ENCODE results near the gene ZSCAN10. TPM values are rescaled to one million over a fixed set of nuclear protein-coding genes. Genes with fewer than 3 reads are reported as not detected.

ZSCAN10 gene
- not detected in 2 replicates for total RNA-seq (2011; cell fraction: chromatin; rRNA removed; ENCODE audit: low replicate concordance)
- 0.17 TPM in 1 of 2 replicates, not detected in the other for total RNA-seq (2011; cell fraction: nucleolus; rRNA removed)
- total RNA-seq (2011; cell fraction: nucleoplasm; rRNA removed) = 0.37 TPM in 1 of 2 replicates, not detected in the other
- total RNA-seq (2014; rRNA removed) (not detected in 2 replicates), total RNA-seq (2014; rRNA removed; fragmentation: Illumina TruSeq; extraction: Trizol) (not detected in 2 replicates), total RNA-seq (2015; rRNA removed; fragmentation: Illumina TruSeq; extraction: Trizol) (not detected in 2 replicates), total RNA-seq (2021) (0.16 and 0.22 TPM in 2 replicates), polyA plus RNA-seq (2011; rRNA removed) (not detected in 2 replicates), polyA plus RNA-seq (2014; fragmentation: Illumina TruSeq; extraction: Trizol) (not detected in 2 replicates), polyA plus RNA-seq (2014; fragmentation: Nextera tagmentation; extraction: Ambion mirVana) (not detected), polyA plus RNA-seq (2014; rRNA removed) (not detected in 2 replicates), polyA minus RNA-seq (2011; rRNA and poly(A)+ RNA removed) (not detected in 2 replicates), Bru-seq, nascent RNA (not detected), BruChase-seq, experiment 1, labeled RNA remaining after a 2-hour chase (not detected), BruChase-seq, experiment 2, labeled RNA remaining after a 6-hour chase (percentile 16 among the genes with signal in this experiment)
- 0.03 TPM in 1 of 2 replicates, not detected in the other for polyA plus RNA-seq (2011; cell fraction: cytosol; rRNA removed)
- 0.10 TPM in 1 of 2 replicates, not detected in the other for polyA plus RNA-seq (2011; cell fraction: nucleus; rRNA removed)
- 0.14 TPM in 1 of 2 replicates, not detected in the other for polyA plus RNA-seq (2012)
- not detected in 2 replicates for polyA minus RNA-seq (2011; cell fraction: cytosol; rRNA and poly(A)+ RNA removed)
- polyA minus RNA-seq (2011; cell fraction: nucleus; rRNA and poly(A)+ RNA removed) = not detected in 2 replicates
- long read RNA-seq, experiment 1 = 0 reads
- long read RNA-seq, experiment 2 = 0 reads
- long read RNA-seq, experiment 3 = 0 reads

- intact Hi-C loops (cut with micrococcal nuclease) = no loop called here
- no peaks in the 10 kb centered on the region for H3K79me2 ChIP-seq (ENCODE audit: control insufficient read depth, insufficient read depth, low read length)
- H3K4me1 ChIP-seq (replicated peaks in 1 of 2; ENCODE audit: control insufficient read depth in 2 of 2, insufficient read depth in 2 of 2, low read length in 2 of 2) = peaks cover 19 to 29% of the 10 kb centered on the region in 2 experiments
- BruUV-seq (replicated peaks) = no TSS peak
- no peak for ATAC-seq
- H3K4me2 ChIP-seq (ENCODE audit: insufficient read depth, low read length) = peak within 1 kb of the TSS; percentile 87
- WGBS (ENCODE audit: insufficient coverage, low coverage, missing lambda C conversion rate) = 57% methylated on average over 18 of the region's 21 CpGs
- CTCF ChIA-PET (ENCODE audit: low intra/inter-chr PET ratio) = no interaction called here
- no peak for FAIRE-seq
- no peaks in the 10 kb centered on the region for H3K9me3 ChIP-seq (replicated peaks; ENCODE audit: control insufficient read depth, insufficient read depth, low read depth, low read length)
- peak within 1 kb of the TSS; percentile 60 to 78 for H3K9ac ChIP-seq (ENCODE audit: insufficient read depth in 1 of 2, low read depth in 2 of 2, low read length in 2 of 2)
- H4K20me1 ChIP-seq (replicated peaks; ENCODE audit: control insufficient read depth, insufficient read depth, low read length) = no peaks in the 10 kb centered on the region
- H2AFZ ChIP-seq (ENCODE audit: low read depth, low read length) = peak within 1 kb of the TSS; percentile 99
- H3K36me3 ChIP-seq (ENCODE audit: control insufficient read depth, insufficient read depth, low read length) = no peaks in the 10 kb centered on the region
- no peak within 1 kb of the TSS for H3K4me3 ChIP-seq
- no peak for DNase-seq (ENCODE audit: extremely low read depth in 1 of 4, low spot score in 3 of 4)
- no peaks in the 10 kb centered on the region for H3K9me1 ChIP-seq (ENCODE audit: control insufficient read depth, insufficient read depth, low read length)
- in situ Hi-C loops (cut with MboI) = no loop called here
- H3K27ac ChIP-seq (ENCODE audit: extremely low read depth, low read depth, low read length) = peak within 1 kb of the TSS; percentile 19; the same call in 1 of the 3 replicates
- POLR2A ChIA-PET = interaction anchor here (0.8 to 1.6 kb wide), 3 partner anchors 30 to 60 kb away, joined by 3 to 4 read pairs (median 3); no protein-coding TSS in a partner anchor
- H3K27me3 ChIP-seq (ENCODE audit: control insufficient read depth in 2 of 2, insufficient read depth in 2 of 2, low read length in 2 of 2) = no peaks in the 10 kb centered on the region; a peak in 1 of 5 replicates
- TF ChIP-seq, protein P1, sequence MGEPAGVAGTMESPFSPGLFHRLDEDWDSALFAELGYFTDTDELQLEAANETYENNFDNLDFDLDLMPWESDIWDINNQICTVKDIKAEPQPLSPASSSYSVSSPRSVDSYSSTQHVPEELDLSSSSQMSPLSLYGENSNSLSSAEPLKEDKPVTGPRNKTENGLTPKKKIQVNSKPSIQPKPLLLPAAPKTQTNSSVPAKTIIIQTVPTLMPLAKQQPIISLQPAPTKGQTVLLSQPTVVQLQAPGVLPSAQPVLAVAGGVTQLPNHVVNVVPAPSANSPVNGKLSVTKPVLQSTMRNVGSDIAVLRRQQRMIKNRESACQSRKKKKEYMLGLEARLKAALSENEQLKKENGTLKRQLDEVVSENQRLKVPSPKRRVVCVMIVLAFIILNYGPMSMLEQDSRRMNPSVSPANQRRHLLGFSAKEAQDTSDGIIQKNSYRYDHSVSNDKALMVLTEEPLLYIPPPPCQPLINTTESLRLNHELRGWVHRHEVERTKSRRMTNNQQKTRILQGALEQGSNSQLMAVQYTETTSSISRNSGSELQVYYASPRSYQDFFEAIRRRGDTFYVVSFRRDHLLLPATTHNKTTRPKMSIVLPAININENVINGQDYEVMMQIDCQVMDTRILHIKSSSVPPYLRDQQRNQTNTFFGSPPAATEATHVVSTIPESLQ (CRISPR knock-in tag; IDR thresholded peaks at IDR 0.05) = no peak
- TF ChIP-seq, protein P2, sequence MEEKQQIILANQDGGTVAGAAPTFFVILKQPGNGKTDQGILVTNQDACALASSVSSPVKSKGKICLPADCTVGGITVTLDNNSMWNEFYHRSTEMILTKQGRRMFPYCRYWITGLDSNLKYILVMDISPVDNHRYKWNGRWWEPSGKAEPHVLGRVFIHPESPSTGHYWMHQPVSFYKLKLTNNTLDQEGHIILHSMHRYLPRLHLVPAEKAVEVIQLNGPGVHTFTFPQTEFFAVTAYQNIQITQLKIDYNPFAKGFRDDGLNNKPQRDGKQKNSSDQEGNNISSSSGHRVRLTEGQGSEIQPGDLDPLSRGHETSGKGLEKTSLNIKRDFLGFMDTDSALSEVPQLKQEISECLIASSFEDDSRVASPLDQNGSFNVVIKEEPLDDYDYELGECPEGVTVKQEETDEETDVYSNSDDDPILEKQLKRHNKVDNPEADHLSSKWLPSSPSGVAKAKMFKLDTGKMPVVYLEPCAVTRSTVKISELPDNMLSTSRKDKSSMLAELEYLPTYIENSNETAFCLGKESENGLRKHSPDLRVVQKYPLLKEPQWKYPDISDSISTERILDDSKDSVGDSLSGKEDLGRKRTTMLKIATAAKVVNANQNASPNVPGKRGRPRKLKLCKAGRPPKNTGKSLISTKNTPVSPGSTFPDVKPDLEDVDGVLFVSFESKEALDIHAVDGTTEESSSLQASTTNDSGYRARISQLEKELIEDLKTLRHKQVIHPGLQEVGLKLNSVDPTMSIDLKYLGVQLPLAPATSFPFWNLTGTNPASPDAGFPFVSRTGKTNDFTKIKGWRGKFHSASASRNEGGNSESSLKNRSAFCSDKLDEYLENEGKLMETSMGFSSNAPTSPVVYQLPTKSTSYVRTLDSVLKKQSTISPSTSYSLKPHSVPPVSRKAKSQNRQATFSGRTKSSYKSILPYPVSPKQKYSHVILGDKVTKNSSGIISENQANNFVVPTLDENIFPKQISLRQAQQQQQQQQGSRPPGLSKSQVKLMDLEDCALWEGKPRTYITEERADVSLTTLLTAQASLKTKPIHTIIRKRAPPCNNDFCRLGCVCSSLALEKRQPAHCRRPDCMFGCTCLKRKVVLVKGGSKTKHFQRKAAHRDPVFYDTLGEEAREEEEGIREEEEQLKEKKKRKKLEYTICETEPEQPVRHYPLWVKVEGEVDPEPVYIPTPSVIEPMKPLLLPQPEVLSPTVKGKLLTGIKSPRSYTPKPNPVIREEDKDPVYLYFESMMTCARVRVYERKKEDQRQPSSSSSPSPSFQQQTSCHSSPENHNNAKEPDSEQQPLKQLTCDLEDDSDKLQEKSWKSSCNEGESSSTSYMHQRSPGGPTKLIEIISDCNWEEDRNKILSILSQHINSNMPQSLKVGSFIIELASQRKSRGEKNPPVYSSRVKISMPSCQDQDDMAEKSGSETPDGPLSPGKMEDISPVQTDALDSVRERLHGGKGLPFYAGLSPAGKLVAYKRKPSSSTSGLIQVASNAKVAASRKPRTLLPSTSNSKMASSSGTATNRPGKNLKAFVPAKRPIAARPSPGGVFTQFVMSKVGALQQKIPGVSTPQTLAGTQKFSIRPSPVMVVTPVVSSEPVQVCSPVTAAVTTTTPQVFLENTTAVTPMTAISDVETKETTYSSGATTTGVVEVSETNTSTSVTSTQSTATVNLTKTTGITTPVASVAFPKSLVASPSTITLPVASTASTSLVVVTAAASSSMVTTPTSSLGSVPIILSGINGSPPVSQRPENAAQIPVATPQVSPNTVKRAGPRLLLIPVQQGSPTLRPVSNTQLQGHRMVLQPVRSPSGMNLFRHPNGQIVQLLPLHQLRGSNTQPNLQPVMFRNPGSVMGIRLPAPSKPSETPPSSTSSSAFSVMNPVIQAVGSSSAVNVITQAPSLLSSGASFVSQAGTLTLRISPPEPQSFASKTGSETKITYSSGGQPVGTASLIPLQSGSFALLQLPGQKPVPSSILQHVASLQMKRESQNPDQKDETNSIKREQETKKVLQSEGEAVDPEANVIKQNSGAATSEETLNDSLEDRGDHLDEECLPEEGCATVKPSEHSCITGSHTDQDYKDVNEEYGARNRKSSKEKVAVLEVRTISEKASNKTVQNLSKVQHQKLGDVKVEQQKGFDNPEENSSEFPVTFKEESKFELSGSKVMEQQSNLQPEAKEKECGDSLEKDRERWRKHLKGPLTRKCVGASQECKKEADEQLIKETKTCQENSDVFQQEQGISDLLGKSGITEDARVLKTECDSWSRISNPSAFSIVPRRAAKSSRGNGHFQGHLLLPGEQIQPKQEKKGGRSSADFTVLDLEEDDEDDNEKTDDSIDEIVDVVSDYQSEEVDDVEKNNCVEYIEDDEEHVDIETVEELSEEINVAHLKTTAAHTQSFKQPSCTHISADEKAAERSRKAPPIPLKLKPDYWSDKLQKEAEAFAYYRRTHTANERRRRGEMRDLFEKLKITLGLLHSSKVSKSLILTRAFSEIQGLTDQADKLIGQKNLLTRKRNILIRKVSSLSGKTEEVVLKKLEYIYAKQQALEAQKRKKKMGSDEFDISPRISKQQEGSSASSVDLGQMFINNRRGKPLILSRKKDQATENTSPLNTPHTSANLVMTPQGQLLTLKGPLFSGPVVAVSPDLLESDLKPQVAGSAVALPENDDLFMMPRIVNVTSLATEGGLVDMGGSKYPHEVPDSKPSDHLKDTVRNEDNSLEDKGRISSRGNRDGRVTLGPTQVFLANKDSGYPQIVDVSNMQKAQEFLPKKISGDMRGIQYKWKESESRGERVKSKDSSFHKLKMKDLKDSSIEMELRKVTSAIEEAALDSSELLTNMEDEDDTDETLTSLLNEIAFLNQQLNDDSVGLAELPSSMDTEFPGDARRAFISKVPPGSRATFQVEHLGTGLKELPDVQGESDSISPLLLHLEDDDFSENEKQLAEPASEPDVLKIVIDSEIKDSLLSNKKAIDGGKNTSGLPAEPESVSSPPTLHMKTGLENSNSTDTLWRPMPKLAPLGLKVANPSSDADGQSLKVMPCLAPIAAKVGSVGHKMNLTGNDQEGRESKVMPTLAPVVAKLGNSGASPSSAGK (IDR thresholded peaks at IDR 0.05) = no peak
Observed at GRCh38 chr16:3098459-3099394, at the start of gene ZSCAN10. ZSCAN10 (minus strand) TSS chr16:3099294; CDS start chr16:3092937, 6,357 bp downstream.
